Upper lobe of right lung (tissue), 1 donor: ENCODE measurements around the gene GRB2. TPM values are rescaled to one million over a fixed set of nuclear protein-coding genes. Genes with fewer than 3 reads are reported as not detected.
A peak's percentile ranks its signal among the peaks of the same experiment; 100 is the strongest.

Experiments
- ATAC-seq: fragments of 200-7000 bp; cut with Tn5 transposase; one replicate; pipeline ENCODE4 v1.9.1; 2020; ENCODE audit warnings: mild to moderate bottlenecking, moderate library complexity
- DNase-seq: peaks from one replicate; pipeline ENCODE4 v3.0.0-alpha.2; 2020
- H3K27ac ChIP-seq: fragments of 200-600 bp; one replicate; pipeline ENCODE4 v1.8.0; 2022
- H3K27me3 ChIP-seq: fragments of 200-600 bp; one replicate; pipeline ENCODE4 v1.8.0; 2022; ENCODE audit warnings: mild to moderate bottlenecking
- H3K36me3 ChIP-seq: fragments of 200-600 bp; one replicate; pipeline ENCODE4 v1.8.0; 2022
- H3K4me1 ChIP-seq: fragments of 200-600 bp; one replicate; pipeline ENCODE4 v1.8.0; 2022
- H3K4me3 ChIP-seq: fragments of 200-600 bp; one replicate; pipeline ENCODE4 v1.8.0; 2022; ENCODE audit warnings: mild to moderate bottlenecking
- H3K9me3 ChIP-seq: fragments of 200-600 bp; one replicate; pipeline ENCODE4 v1.8.0; 2022
- intact Hi-C: fragments of 100-400 bp; cut with DNase I; formaldehyde crosslinking; loops from one replicate; pipeline ENCODE4 v1.11.0; 2022
- total RNA-seq: library from RNA; stranded (reverse); fragmentation: NEBNext Ultra II Directional; extraction: Animal tissue kit (Norgen Biotek cat#: 25700); gene quantifications from one replicate; pipeline ENCODE4 v1.2.1, GENCODE V29; 2021
- TF ChIP-seq, protein P1 (sequence below): fragments of 200-600 bp; IDR thresholded peaks from one replicate; pipeline ENCODE4 v1.8.0; 2022; ENCODE audit warnings: antibody characterized with exemption
- donor health status: DM: no; HTN: yes; CAD: no; lungs with severe emphysema.

The GRB2 gene
- total RNA-seq, 1 donor from 2014 or later, result 139 TPM

GRCh38 chr17:75325348-75325747, 80.1 kb downstream of the GRB2 start:
- TF ChIP-seq, protein P1, sequence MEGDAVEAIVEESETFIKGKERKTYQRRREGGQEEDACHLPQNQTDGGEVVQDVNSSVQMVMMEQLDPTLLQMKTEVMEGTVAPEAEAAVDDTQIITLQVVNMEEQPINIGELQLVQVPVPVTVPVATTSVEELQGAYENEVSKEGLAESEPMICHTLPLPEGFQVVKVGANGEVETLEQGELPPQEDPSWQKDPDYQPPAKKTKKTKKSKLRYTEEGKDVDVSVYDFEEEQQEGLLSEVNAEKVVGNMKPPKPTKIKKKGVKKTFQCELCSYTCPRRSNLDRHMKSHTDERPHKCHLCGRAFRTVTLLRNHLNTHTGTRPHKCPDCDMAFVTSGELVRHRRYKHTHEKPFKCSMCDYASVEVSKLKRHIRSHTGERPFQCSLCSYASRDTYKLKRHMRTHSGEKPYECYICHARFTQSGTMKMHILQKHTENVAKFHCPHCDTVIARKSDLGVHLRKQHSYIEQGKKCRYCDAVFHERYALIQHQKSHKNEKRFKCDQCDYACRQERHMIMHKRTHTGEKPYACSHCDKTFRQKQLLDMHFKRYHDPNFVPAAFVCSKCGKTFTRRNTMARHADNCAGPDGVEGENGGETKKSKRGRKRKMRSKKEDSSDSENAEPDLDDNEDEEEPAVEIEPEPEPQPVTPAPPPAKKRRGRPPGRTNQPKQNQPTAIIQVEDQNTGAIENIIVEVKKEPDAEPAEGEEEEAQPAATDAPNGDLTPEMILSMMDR, result no peak
- H3K9me3 ChIP-seq, result no peaks in the 10 kb centered on the region
- no peaks in the 10 kb centered on the region for H3K27me3 ChIP-seq
- ATAC-seq, result no peak
- peaks cover 27% of the 10 kb centered on the region for H3K36me3 ChIP-seq
- intact Hi-C loops, result no loop called here
- H3K4me1 ChIP-seq, result peaks cover 30% of the 10 kb centered on the region
- peak overlapping the region; percentile 43 for H3K27ac ChIP-seq
- H3K4me3 ChIP-seq, result no peak overlapping the region
- DNase-seq, result peak; percentile 47

- DNase-seq (no peak), ATAC-seq (no peak)
- intact Hi-C loops, result no loop called here
- Histone ChIP-seq H3K36me3 (peaks cover 53% of the 10 kb centered on the region), H3K27me3 (no peaks in the 10 kb centered on the region), H3K4me1 (peaks cover 24% of the 10 kb centered on the region), H3K27ac (no peak overlapping the region), H3K4me3 (no peak overlapping the region), H3K9me3 (no peaks in the 10 kb centered on the region)
- TF ChIP-seq, protein P1, result no peak
These were observed 84.0 kb downstream of the GRB2 start for GRCh38 chr17:75321506-75321905.

GRCh38 chr17:75319904-75320691, 85.4 kb downstream of the GRB2 start:
- Histone ChIP-seq H3K9me3 (no peaks in the 10 kb centered on the region), H3K27ac (no peak overlapping the region), H3K4me1 (peaks cover 15% of the 10 kb centered on the region), H3K36me3 (peaks cover 51% of the 10 kb centered on the region), H3K27me3 (no peaks in the 10 kb centered on the region), H3K4me3 (no peak overlapping the region)
- intact Hi-C loops, result no loop called here
- TF ChIP-seq, protein P1, result no peak
- ATAC-seq (no peak), DNase-seq (no peak)

GRCh38 chr17:75318615-75319222, 86.8 kb downstream of the GRB2 start:
- Histone ChIP-seq H3K27me3 (no peaks in the 10 kb centered on the region), H3K4me3 (no peak overlapping the region), H3K36me3 (peaks cover 43% of the 10 kb centered on the region), H3K4me1 (peaks cover 6% of the 10 kb centered on the region), H3K27ac (no peak overlapping the region), H3K9me3 (no peaks in the 10 kb centered on the region)
- DNase-seq, result no peak
- intact Hi-C loops, result no loop called here
- no peak for ATAC-seq
- TF ChIP-seq, protein P1, result no peak

DNA sequence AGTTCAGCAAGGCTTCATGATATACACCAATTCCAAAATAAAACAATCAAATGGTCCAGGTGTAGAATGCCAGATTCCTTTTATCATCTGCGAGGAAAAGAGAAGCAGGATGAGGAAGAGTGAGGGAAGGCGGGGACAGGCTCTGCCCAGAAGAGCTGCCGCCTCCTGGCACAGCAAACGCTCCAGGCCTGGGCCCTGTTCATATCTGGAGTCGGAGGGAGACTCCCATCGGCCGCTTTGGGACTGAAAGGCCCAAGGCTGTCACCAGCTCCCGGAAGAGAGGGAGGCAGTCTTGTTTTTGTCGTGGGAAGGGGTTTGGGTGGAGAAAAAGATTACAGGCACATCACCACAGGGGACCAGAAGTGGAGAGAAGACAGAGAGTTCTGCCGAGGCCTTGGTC, 87.3 kb downstream of the GRB2 start:
- H3K4me1 ChIP-seq, result peaks cover 4% of the 10 kb centered on the region
- DNase-seq (no peak), ATAC-seq (no peak)
- intact Hi-C loops, result no loop called here
- H3K27me3 ChIP-seq, result no peaks in the 10 kb centered on the region
- H3K27ac ChIP-seq, result no peak overlapping the region
- TF ChIP-seq, protein P1, result no peak
- H3K36me3 ChIP-seq, result peaks cover 43% of the 10 kb centered on the region
- H3K4me3 ChIP-seq, result no peak overlapping the region
- no peaks in the 10 kb centered on the region for H3K9me3 ChIP-seq
